HEK293 (cell line): Measurements from ENCODE around the gene DNAH1.

Experiments used
- CTCF ChIA-PET: fragments of 350-600 bp; formaldehyde crosslinking; extraction: SDS; loops from one replicate; lab custom pipeline; 2021; ENCODE audit warnings: antibody characterized with exemption; lab: Yijun Ruan, JAX
- POLR2A ChIA-PET: fragments of 300-600 bp; formaldehyde crosslinking; extraction: SDS; loops from one replicate; lab custom pipeline; 2020; ENCODE audit warnings: antibody characterized with exemption, inconsistent platforms; lab: Yijun Ruan, JAX
- H3K27ac ChIP-seq: fragments of 200-500 bp; sonication (Bioruptor generic); 2 replicates; pipeline ENCODE4 v1.5.1; 2014; ENCODE audit warnings: low read depth, low read length, control low read depth, inconsistent platforms; ENCODE audit errors: extremely low read depth
- H3K36me3 ChIP-seq, 2 experiments: fragments of 200-500 bp in 1 of 2; sonication (Bioruptor generic) in 1 of 2; 1 replicate in 1 of 2; 2 replicates in 1 of 2; pipeline ENCODE4 v1.5.1; 2014 to 2017; ENCODE audit warnings: inconsistent platforms in 2 of 2, low read length in 2 of 2; ENCODE audit not compliant: control insufficient read depth in 2 of 2, insufficient read depth in 1 of 2
- H3K4me1 ChIP-seq: fragments of 200-500 bp; sonication (Bioruptor generic); 2 replicates; pipeline ENCODE4 v1.5.1; 2014; ENCODE audit warnings: mild to moderate bottlenecking, low read length, inconsistent platforms; ENCODE audit not compliant: control insufficient read depth, insufficient read depth
- H3K4me3 ChIP-seq: 2 replicates; pipeline ENCODE4 v1.5.1; 2011; ENCODE audit warnings: low read depth, mild to moderate bottlenecking, control low read depth, low read length, moderate library complexity
- H3K9me3 ChIP-seq: fragments of 200-500 bp; sonication (Bioruptor generic); 2 replicates; pipeline ENCODE4 v1.5.1; 2014; ENCODE audit warnings: low read depth, low read length, inconsistent platforms; ENCODE audit not compliant: control insufficient read depth, insufficient read depth
- HOXD13 ChIP-seq: sonication (generic); formaldehyde crosslinking; IDR thresholded peaks from 2 replicates; pipeline ENCODE4 v1.8.0; 2022; ENCODE audit warnings: missing genetic modification reagents, borderline replicate concordance
- KLF1 ChIP-seq: fragments of 450-650 bp; formaldehyde crosslinking; IDR thresholded peaks from 2 replicates; pipeline ENCODE4 v1.5.1; 2016; ENCODE audit warnings: missing biosample characterization, missing genetic modification characterization
- OSR2 ChIP-seq: fragments of 450-650 bp; formaldehyde crosslinking; IDR thresholded peaks from 2 replicates; pipeline ENCODE4 v1.5.1; 2016; ENCODE audit warnings: missing biosample characterization, missing genetic modification characterization
- SCRT2 ChIP-seq: fragments of 450-650 bp; formaldehyde crosslinking; IDR thresholded peaks from 2 replicates; pipeline ENCODE4 v1.5.1; 2016; ENCODE audit warnings: missing biosample characterization, missing genetic modification characterization
- WT1 ChIP-seq: fragments of 450-650 bp; formaldehyde crosslinking; IDR thresholded peaks from 2 replicates; pipeline ENCODE4 v1.5.1; 2016; ENCODE audit warnings: missing biosample characterization, missing genetic modification characterization
- ZFP41 ChIP-seq: fragments of 450-650 bp; formaldehyde crosslinking; IDR thresholded peaks from 2 replicates; pipeline ENCODE4 v1.5.1; 2016; ENCODE audit warnings: missing biosample characterization, missing genetic modification characterization, borderline replicate concordance
- ZNF221 ChIP-seq: fragments of 450-650 bp; formaldehyde crosslinking; IDR thresholded peaks from 2 replicates; pipeline ENCODE4 v1.5.1; 2017; ENCODE audit warnings: missing biosample characterization, missing genetic modification characterization, borderline replicate concordance
- ZNF280D ChIP-seq: fragments of 450-650 bp; formaldehyde crosslinking; IDR thresholded peaks from 2 replicates; pipeline ENCODE4 v1.5.1; 2016; ENCODE audit warnings: missing biosample characterization, missing genetic modification characterization
- ZNF391 ChIP-seq: fragments of 450-650 bp; formaldehyde crosslinking; IDR thresholded peaks from 2 replicates; pipeline ENCODE4 v1.5.1; 2016; ENCODE audit warnings: low read depth, missing biosample characterization, missing genetic modification characterization, borderline replicate concordance
- ZNF501 ChIP-seq: fragments of 450-650 bp; formaldehyde crosslinking; IDR thresholded peaks from 2 replicates; pipeline ENCODE4 v1.5.1; 2016; ENCODE audit warnings: missing biosample characterization, missing genetic modification characterization
- ZNF544 ChIP-seq: fragments of 450-650 bp; formaldehyde crosslinking; IDR thresholded peaks from 2 replicates; pipeline ENCODE4 v1.5.0; 2017; ENCODE audit warnings: missing biosample characterization, missing genetic modification characterization
- ZNF558 ChIP-seq: fragments of 450-650 bp; formaldehyde crosslinking; IDR thresholded peaks from 2 replicates; pipeline ENCODE4 v1.5.1; 2016; ENCODE audit warnings: missing biosample characterization, missing genetic modification characterization
- ZNF645 ChIP-seq: fragments of 450-650 bp; formaldehyde crosslinking; IDR thresholded peaks from 2 replicates; pipeline ENCODE4; 2016; ENCODE audit warnings: missing biosample characterization, missing genetic modification characterization
- ZNF670 ChIP-seq: fragments of 450-650 bp; formaldehyde crosslinking; IDR thresholded peaks from 2 replicates; pipeline ENCODE4 v1.5.1; 2016; ENCODE audit warnings: missing biosample characterization, missing genetic modification characterization, low read depth
- ZNF677 ChIP-seq: fragments of 450-650 bp; IDR thresholded peaks from 2 replicates; pipeline ENCODE4 v1.5.0; 2018; ENCODE audit warnings: missing biosample characterization, mild to moderate bottlenecking, missing genetic modification characterization, moderate library complexity
- ZNF701 ChIP-seq: fragments of 450-650 bp; formaldehyde crosslinking; IDR thresholded peaks from 2 replicates; pipeline ENCODE4 v1.5.1; 2016; ENCODE audit warnings: missing biosample characterization, missing genetic modification characterization
- TF ChIP-seq, protein P1 (sequence below): fragments of 450-650 bp; formaldehyde crosslinking; IDR thresholded peaks from 2 replicates; pipeline ENCODE4 v1.5.1; 2016; ENCODE audit warnings: missing biosample characterization, missing genetic modification characterization
- TF ChIP-seq, protein P2 (sequence below): fragments of 450-650 bp; formaldehyde crosslinking; IDR thresholded peaks from 2 replicates; pipeline ENCODE4 v1.5.1; 2016; ENCODE audit warnings: missing biosample characterization, missing genetic modification characterization
- TF ChIP-seq, protein P3 (sequence below): fragments of 450-650 bp; formaldehyde crosslinking; IDR thresholded peaks from 2 replicates; pipeline ENCODE4 v1.5.1; 2017; ENCODE audit warnings: missing biosample characterization, missing genetic modification characterization
- TF ChIP-seq, protein P4 (sequence below): fragments of 450-650 bp; formaldehyde crosslinking; IDR thresholded peaks from 2 replicates; pipeline ENCODE4 v1.5.1; 2017; ENCODE audit warnings: missing biosample characterization, mild to moderate bottlenecking, missing genetic modification characterization, moderate library complexity

Gene DNAH1

GRCh38 chr3:52359116-52359855 is 43.2 kb downstream of the DNAH1 start:
- no peak overlapping the region for H3K4me3 ChIP-seq
- no peak overlapping the region for H3K27ac ChIP-seq
- CTCF ChIA-PET: no interaction called here
- TF ChIP-seq KLF1 (tag by site-specific recombination): no peak
- TF ChIP-seq ZNF544 (tag by site-specific recombination): no peak
- TF ChIP-seq SCRT2: no peak
- TF ChIP-seq ZNF391 (tag by site-specific recombination): no peak
- TF ChIP-seq ZNF670 (tag by site-specific recombination): no peak
- TF ChIP-seq, all 188 proteins: peak for 0
- no peaks in the 10 kb centered on the region for H3K9me3 ChIP-seq
- H3K36me3 ChIP-seq: peaks cover 0 to 3% of the 10 kb centered on the region in 2 experiments; a peak in 1 of 3 replicates
- no peaks in the 10 kb centered on the region for H3K4me1 ChIP-seq
- POLR2A ChIA-PET: no interaction called here

- H3K9me3 ChIP-seq: no peaks in the 10 kb centered on the region
- no peak overlapping the region for H3K4me3 ChIP-seq
- TF ChIP-seq ZNF645 (tag by site-specific recombination) (no peak), ZNF701 (tag by site-specific recombination) (no peak), ZNF221 (no peak), HOXD13 (CRISPR knock-in tag) (no peak), ZFP41 (tag by site-specific recombination) (no peak), ZNF501 (tag by site-specific recombination) (no peak), ZNF677 (no peak)
- TF ChIP-seq, protein P1, sequence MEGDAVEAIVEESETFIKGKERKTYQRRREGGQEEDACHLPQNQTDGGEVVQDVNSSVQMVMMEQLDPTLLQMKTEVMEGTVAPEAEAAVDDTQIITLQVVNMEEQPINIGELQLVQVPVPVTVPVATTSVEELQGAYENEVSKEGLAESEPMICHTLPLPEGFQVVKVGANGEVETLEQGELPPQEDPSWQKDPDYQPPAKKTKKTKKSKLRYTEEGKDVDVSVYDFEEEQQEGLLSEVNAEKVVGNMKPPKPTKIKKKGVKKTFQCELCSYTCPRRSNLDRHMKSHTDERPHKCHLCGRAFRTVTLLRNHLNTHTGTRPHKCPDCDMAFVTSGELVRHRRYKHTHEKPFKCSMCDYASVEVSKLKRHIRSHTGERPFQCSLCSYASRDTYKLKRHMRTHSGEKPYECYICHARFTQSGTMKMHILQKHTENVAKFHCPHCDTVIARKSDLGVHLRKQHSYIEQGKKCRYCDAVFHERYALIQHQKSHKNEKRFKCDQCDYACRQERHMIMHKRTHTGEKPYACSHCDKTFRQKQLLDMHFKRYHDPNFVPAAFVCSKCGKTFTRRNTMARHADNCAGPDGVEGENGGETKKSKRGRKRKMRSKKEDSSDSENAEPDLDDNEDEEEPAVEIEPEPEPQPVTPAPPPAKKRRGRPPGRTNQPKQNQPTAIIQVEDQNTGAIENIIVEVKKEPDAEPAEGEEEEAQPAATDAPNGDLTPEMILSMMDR (tag by site-specific recombination): no peak
- TF ChIP-seq, protein P2, sequence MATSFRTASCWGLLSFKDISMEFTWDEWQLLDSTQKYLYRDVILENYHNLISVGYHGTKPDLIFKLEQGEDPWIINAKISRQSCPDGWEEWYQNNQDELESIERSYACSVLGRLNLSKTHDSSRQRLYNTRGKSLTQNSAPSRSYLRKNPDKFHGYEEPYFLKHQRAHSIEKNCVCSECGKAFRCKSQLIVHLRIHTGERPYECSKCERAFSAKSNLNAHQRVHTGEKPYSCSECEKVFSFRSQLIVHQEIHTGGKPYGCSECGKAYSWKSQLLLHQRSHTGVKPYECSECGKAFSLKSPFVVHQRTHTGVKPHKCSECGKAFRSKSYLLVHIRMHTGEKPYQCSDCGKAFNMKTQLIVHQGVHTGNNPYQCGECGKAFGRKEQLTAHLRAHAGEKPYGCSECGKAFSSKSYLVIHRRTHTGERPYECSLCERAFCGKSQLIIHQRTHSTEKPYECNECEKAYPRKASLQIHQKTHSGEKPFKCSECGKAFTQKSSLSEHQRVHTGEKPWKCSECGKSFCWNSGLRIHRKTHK: no peak
- TF ChIP-seq, protein P3, sequence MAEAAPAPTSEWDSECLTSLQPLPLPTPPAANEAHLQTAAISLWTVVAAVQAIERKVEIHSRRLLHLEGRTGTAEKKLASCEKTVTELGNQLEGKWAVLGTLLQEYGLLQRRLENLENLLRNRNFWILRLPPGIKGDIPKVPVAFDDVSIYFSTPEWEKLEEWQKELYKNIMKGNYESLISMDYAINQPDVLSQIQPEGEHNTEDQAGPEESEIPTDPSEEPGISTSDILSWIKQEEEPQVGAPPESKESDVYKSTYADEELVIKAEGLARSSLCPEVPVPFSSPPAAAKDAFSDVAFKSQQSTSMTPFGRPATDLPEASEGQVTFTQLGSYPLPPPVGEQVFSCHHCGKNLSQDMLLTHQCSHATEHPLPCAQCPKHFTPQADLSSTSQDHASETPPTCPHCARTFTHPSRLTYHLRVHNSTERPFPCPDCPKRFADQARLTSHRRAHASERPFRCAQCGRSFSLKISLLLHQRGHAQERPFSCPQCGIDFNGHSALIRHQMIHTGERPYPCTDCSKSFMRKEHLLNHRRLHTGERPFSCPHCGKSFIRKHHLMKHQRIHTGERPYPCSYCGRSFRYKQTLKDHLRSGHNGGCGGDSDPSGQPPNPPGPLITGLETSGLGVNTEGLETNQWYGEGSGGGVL (tag by site-specific recombination): no peak
- no peak overlapping the region for H3K27ac ChIP-seq
- ChIA-PET POLR2A (no interaction called here), CTCF (no interaction called here)
- no peaks in the 10 kb centered on the region for H3K4me1 ChIP-seq
- H3K36me3 ChIP-seq: peaks cover 0 to 10% of the 10 kb centered on the region in 2 experiments; a peak in 1 of 3 replicates
Measured at GRCh38 chr3:52361011-52361410, 44.9 kb downstream of the DNAH1 start.

DNA sequence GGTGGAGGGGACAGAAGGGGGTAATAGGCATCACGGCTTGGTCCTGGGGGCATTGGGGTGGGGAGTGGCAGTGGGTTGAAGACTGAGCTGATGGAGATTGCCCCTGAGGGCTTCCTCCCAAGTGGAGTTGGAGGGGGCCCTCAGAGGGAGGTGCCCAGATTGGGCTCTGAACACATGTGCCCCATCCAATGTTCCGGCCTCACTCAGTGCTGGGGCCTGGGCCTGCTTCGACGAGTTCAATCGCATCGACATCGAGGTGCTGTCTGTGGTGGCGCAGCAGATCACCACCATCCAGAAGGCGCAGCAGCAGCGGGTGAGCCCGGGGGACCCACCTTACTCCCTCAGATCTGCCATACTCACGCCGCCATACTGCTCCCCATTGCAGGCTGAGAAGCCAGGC is 45.3 kb downstream of the DNAH1 start:
- H3K9me3 ChIP-seq: no peaks in the 10 kb centered on the region
- ChIA-PET POLR2A (no interaction called here), CTCF (no interaction called here)
- no peak overlapping the region for H3K27ac ChIP-seq
- no peaks in the 10 kb centered on the region for H3K4me1 ChIP-seq
- no peak overlapping the region for H3K4me3 ChIP-seq
- peaks cover 0 to 11% of the 10 kb centered on the region in 2 experiments; a peak in 1 of 3 replicates for H3K36me3 ChIP-seq
- no peak for TF ChIP-seq WT1
- no peak for TF ChIP-seq ZNF280D
- no peak for TF ChIP-seq ZNF558 (tag by site-specific recombination)
- TF ChIP-seq, protein P4, sequence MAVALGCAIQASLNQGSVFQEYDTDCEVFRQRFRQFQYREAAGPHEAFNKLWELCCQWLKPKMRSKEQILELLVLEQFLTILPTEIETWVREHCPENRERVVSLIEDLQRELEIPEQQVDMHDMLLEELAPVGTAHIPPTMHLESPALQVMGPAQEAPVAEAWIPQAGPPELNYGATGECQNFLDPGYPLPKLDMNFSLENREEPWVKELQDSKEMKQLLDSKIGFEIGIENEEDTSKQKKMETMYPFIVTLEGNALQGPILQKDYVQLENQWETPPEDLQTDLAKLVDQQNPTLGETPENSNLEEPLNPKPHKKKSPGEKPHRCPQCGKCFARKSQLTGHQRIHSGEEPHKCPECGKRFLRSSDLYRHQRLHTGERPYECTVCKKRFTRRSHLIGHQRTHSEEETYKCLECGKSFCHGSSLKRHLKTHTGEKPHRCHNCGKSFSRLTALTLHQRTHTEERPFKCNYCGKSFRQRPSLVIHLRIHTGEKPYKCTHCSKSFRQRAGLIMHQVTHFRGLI (tag by site-specific recombination): no peak
- TF ChIP-seq OSR2 (tag by site-specific recombination): no peak
